H9 (cell line): ENCODE results near the gene PDE8A. TPM values are rescaled to one million over a fixed set of nuclear protein-coding genes. Genes with fewer than 3 reads are reported as not detected.

Experiments
- DNase-seq: peaks from one replicate; pipeline ENCODE4 v3.0.0-alpha.2; 2017
- H2AFZ ChIP-seq: one replicate; pipeline ENCODE4 v1.6.1; 2013; ENCODE audit warnings: mild to moderate bottlenecking, low read length, control low read depth, moderate library complexity
- H2AK5ac ChIP-seq: 2 replicates; pipeline ENCODE4 v1.6.1; 2013; ENCODE audit warnings: low read length, control low read depth, mixed read lengths; ENCODE audit not compliant: insufficient read length
- H2BK120ac ChIP-seq: one replicate; pipeline ENCODE4 v1.6.1; 2013; ENCODE audit warnings: low read depth, mild to moderate bottlenecking, low read length, control low read depth, inconsistent platforms; ENCODE audit not compliant: poor library complexity, severe bottlenecking
- H2BK12ac ChIP-seq: 2 replicates; pipeline ENCODE4 v1.6.1; 2013; ENCODE audit warnings: low read length, control low read depth, mixed read lengths, low read depth; ENCODE audit not compliant: insufficient read length
- H2BK15ac ChIP-seq: 2 replicates; pipeline ENCODE4 v1.6.1; 2013; ENCODE audit warnings: low read depth, low read length, control low read depth
- H2BK20ac ChIP-seq: one replicate; pipeline ENCODE4 v1.6.1; 2013; ENCODE audit warnings: low read depth, mild to moderate bottlenecking, low read length, control low read depth, inconsistent platforms; ENCODE audit not compliant: poor library complexity, severe bottlenecking
- H2BK5ac ChIP-seq: 2 replicates; pipeline ENCODE4 v1.6.1; 2013; ENCODE audit warnings: low read length, control low read depth, mixed read lengths; ENCODE audit not compliant: insufficient read length
- H3K14ac ChIP-seq: 2 replicates; pipeline ENCODE4 v1.6.1; 2013; ENCODE audit warnings: low read length, control low read depth; ENCODE audit not compliant: insufficient read depth
- H3K18ac ChIP-seq: 2 replicates; pipeline ENCODE4 v1.6.1; 2013; ENCODE audit warnings: low read depth, mild to moderate bottlenecking, mixed read lengths, low read length, control low read depth; ENCODE audit not compliant: insufficient read length
- H3K23ac ChIP-seq: 2 replicates; pipeline ENCODE4 v1.6.1; 2013; ENCODE audit warnings: low read length, control low read depth, mixed read lengths, low read depth; ENCODE audit not compliant: insufficient read length
- H3K23me2 ChIP-seq: 2 replicates; pipeline ENCODE4 v1.6.1; 2013; ENCODE audit warnings: low read depth, mild to moderate bottlenecking, mixed read lengths, low read length, control low read depth; ENCODE audit not compliant: insufficient read length, poor library complexity, severe bottlenecking
- H3K27ac ChIP-seq: 2 replicates; pipeline ENCODE4 v1.5.1; 2013; ENCODE audit warnings: low read length, control low read depth, mixed read lengths, low read depth; ENCODE audit not compliant: insufficient read length
- H3K27me3 ChIP-seq: 2 replicates; pipeline ENCODE4 v1.6.1; 2013; ENCODE audit warnings: low read length, control low read depth, inconsistent platforms; ENCODE audit not compliant: insufficient read depth
- H3K4ac ChIP-seq: 2 replicates; pipeline ENCODE4 v1.6.1; 2013; ENCODE audit warnings: low read depth, mild to moderate bottlenecking, control low read depth, inconsistent platforms, low read length, moderate library complexity
- H3K4me1 ChIP-seq: 2 replicates; pipeline ENCODE4 v1.6.1; 2013; ENCODE audit warnings: low read length, control low read depth, inconsistent platforms; ENCODE audit not compliant: insufficient read depth
- H3K4me2 ChIP-seq: 2 replicates; pipeline ENCODE4 v1.6.1; 2013; ENCODE audit warnings: low read length, control low read depth, mixed read lengths; ENCODE audit not compliant: insufficient read length, insufficient read depth
- H3K56ac ChIP-seq: 2 replicates; pipeline ENCODE4 v1.6.1; 2013; ENCODE audit warnings: low read depth, mild to moderate bottlenecking, mixed read lengths, low read length, control low read depth; ENCODE audit not compliant: insufficient read length
- H3K79me1 ChIP-seq: 2 replicates; pipeline ENCODE4 v1.6.1; 2013; ENCODE audit warnings: low read depth, mild to moderate bottlenecking, moderate library complexity, low read length, control low read depth, inconsistent platforms; ENCODE audit not compliant: insufficient read depth, poor library complexity, severe bottlenecking
- H3K79me2 ChIP-seq: 2 replicates; pipeline ENCODE4 v1.6.1; 2013; ENCODE audit warnings: low read length, control low read depth, inconsistent platforms; ENCODE audit not compliant: insufficient read depth
- H3K9ac ChIP-seq: 2 replicates; pipeline ENCODE4 v1.6.1; 2013; ENCODE audit warnings: low read length, control low read depth, mixed read lengths; ENCODE audit not compliant: insufficient read length; ENCODE audit errors: extremely low read depth
- H3K9me3 ChIP-seq: one replicate; pipeline ENCODE4 v1.6.1; 2013; ENCODE audit warnings: low read depth, low read length, inconsistent platforms; ENCODE audit not compliant: control insufficient read depth
- H3T11ph ChIP-seq: one replicate; pipeline ENCODE4 v1.6.1; 2013; ENCODE audit warnings: mild to moderate bottlenecking, low read length, control low read depth, inconsistent platforms
- H4K20me1 ChIP-seq: one replicate; pipeline ENCODE4 v1.6.1; 2013; ENCODE audit not compliant: control insufficient read depth, insufficient read length, insufficient read depth
- H4K5ac ChIP-seq: 2 replicates; pipeline ENCODE4 v1.6.1; 2013; ENCODE audit warnings: low read depth, mild to moderate bottlenecking, mixed read lengths, low read length, control low read depth; ENCODE audit not compliant: insufficient read length
- H4K8ac ChIP-seq: replicated peaks from 2 replicates; pipeline ENCODE4 v1.6.1; 2013; ENCODE audit warnings: low read length, control low read depth, mixed read lengths, low read depth; ENCODE audit not compliant: insufficient read length
- H4K91ac ChIP-seq: 2 replicates; pipeline ENCODE4 v1.6.1; 2013; ENCODE audit warnings: low read depth, mild to moderate bottlenecking, moderate library complexity, mixed read lengths, low read length, control low read depth; ENCODE audit not compliant: insufficient read length
- H3K27ac Mint-ChIP-seq, 3 experiments: 2 replicates in 2 of 3; 3 replicates in 1 of 3; pipeline ENCODE4 v1.8.0; 2020 to 2021; ENCODE audit warnings: mixed read lengths in 3 of 3, mild to moderate bottlenecking in 1 of 3, moderate library complexity in 1 of 3
- H3K27me3 Mint-ChIP-seq: 2 replicates; pipeline ENCODE4 v1.8.0; 2021; ENCODE audit warnings: low read depth, mild to moderate bottlenecking, moderate library complexity, mixed read lengths
- H3K36me3 Mint-ChIP-seq, 3 experiments: 2 replicates in 2 of 3; 3 replicates in 1 of 3; pipeline ENCODE4 v1.8.0; 2020 to 2021; ENCODE audit warnings: low read depth in 3 of 3, mixed read lengths in 3 of 3; ENCODE audit not compliant: insufficient read depth in 1 of 3
- H3K4me1 Mint-ChIP-seq, 2 experiments: 2 replicates each; pipeline ENCODE4 v1.8.0; 2020; ENCODE audit warnings: mixed read lengths in 2 of 2
- H3K4me3 Mint-ChIP-seq, 2 experiments: 2 replicates in 1 of 2; 3 replicates in 1 of 2; pipeline ENCODE4 v1.8.0; 2020 to 2021; ENCODE audit warnings: mild to moderate bottlenecking in 2 of 2, mixed read lengths in 2 of 2, moderate library complexity in 1 of 2
- H3K9me3 Mint-ChIP-seq, 2 experiments: 2 replicates in 1 of 2; 3 replicates in 1 of 2; pipeline ENCODE4 v1.8.0; 2020; ENCODE audit warnings: mild to moderate bottlenecking in 2 of 2, mixed read lengths in 2 of 2, moderate library complexity in 1 of 2
- WGBS: extraction: QIAGEN DNeasy Blood & Tissue Kit; methylation state at CpG from one replicate; pipeline ENCODE4 v1.1.7; 2013; ENCODE audit warnings: missing lambda C conversion rate, low lambda C conversion rate, mixed read lengths; ENCODE audit not compliant: insufficient read length; ENCODE audit errors: extremely low coverage; 5-methylcytosine and 5-hydroxymethylcytosine counted together
- total RNA-seq: library from RNA; stranded (reverse); gene quantifications from 2 replicates; pipeline ENCODE4 v1.2.1, GENCODE V29; 2021
- TF ChIP-seq, protein P1 (sequence below): fragments of 200-600 bp; sonication (generic); conservative IDR thresholded peaks from 3 replicates; pipeline ENCODE4 v1.8.0; 2021; ENCODE audit warnings: antibody characterized with exemption, mild to moderate bottlenecking

PDE8A gene
- total RNA-seq, 1 experiment from 2014 or later: 9.3 TPM

DNA sequence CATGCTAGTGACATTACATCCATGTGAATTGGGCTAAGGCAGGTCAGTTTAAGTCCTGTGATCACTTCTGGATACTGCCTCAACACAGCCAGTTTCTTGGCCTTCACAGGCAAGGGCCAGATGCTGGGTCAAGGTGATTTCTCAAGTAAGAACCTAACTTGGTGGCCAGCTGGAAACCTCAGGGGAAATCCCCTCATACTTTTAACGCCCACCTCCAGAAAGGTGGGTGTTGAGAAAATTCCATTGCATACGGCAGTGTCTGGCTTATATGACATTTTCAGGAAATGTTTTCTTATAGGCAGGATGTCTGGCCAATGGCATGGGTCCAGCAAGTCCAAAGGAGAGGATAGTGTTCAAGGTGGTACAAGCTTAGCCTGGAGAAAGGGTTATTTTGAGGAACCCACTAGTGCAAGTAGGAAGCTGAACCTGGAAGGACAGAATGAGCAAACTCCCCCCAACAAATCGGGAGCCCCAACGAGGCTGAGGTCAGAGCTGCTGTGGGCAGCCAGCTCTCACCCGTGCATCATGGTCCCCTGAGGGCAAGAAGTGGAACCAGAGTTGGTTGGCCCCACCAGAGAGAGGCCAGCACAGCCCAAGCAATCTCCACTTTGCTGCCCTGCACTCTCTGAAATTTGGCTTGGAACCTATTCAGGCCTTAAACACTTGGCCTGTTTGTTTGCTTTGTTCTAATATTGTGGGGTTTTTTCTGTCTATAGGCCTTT is 135.4 kb downstream of the PDE8A start:
- Histone ChIP-seq H2BK120ac (no peak overlapping the region), H2BK15ac (no peak overlapping the region), H3K79me2 (no peaks in the 10 kb centered on the region), H3K18ac (no peak overlapping the region), H2AFZ (no peak overlapping the region), H2AK5ac (no peak overlapping the region), H3K9me3 (no peaks in the 10 kb centered on the region), H2BK20ac (no peak overlapping the region), H3K4ac (no peak overlapping the region), H3K79me1 (no peaks in the 10 kb centered on the region), H3K14ac (no peak overlapping the region), H4K91ac (no peak overlapping the region), H3K9ac (no peak overlapping the region), H4K20me1 (no peaks in the 10 kb centered on the region), H4K8ac (no peak overlapping the region), H2BK12ac (no peak overlapping the region), H3K4me1 (no peaks in the 10 kb centered on the region), H4K5ac (no peak overlapping the region), H3K4me2 (no peak overlapping the region), H3T11ph (no peak overlapping the region), H3K27me3 (no peaks in the 10 kb centered on the region), H2BK5ac (no peak overlapping the region), H3K56ac (no peak overlapping the region), H3K27ac (no peak overlapping the region), H3K23me2 (no peaks in the 10 kb centered on the region), H3K23ac (no peak overlapping the region)
- no CpG with 5 or more reads among the region's 5 CpGs for WGBS
- Mint-ChIP-seq H3K9me3 (no peaks in the 10 kb centered on the region), H3K36me3 (peaks cover 0 to 9% (median 4%) of the 10 kb centered on the region in 3 experiments; a peak in 4 of 7 replicates), H3K4me1 (peaks cover 0 to 2% of the 10 kb centered on the region in 2 experiments; a peak in 2 of 4 replicates), H3K27ac (no peak overlapping the region), H3K4me3 (no peak overlapping the region), H3K27me3 (no peaks in the 10 kb centered on the region)
- DNase-seq: no peak
- TF ChIP-seq, protein P1, sequence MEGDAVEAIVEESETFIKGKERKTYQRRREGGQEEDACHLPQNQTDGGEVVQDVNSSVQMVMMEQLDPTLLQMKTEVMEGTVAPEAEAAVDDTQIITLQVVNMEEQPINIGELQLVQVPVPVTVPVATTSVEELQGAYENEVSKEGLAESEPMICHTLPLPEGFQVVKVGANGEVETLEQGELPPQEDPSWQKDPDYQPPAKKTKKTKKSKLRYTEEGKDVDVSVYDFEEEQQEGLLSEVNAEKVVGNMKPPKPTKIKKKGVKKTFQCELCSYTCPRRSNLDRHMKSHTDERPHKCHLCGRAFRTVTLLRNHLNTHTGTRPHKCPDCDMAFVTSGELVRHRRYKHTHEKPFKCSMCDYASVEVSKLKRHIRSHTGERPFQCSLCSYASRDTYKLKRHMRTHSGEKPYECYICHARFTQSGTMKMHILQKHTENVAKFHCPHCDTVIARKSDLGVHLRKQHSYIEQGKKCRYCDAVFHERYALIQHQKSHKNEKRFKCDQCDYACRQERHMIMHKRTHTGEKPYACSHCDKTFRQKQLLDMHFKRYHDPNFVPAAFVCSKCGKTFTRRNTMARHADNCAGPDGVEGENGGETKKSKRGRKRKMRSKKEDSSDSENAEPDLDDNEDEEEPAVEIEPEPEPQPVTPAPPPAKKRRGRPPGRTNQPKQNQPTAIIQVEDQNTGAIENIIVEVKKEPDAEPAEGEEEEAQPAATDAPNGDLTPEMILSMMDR: no peak
